Caki2 (cell line): ENCODE measurements around the gene NPTX1. TPM values are rescaled to one million over a fixed set of nuclear protein-coding genes. Genes with fewer than 3 reads are reported as not detected.

Experiments used
- DNase-seq: peaks from one replicate; pipeline ENCODE4 v3.0.0-alpha.2; 2015; ENCODE audit warnings: low read depth
- in situ Hi-C: cut with HindIII; loops from 2 replicates; pipeline ENCODE4 v1.10.0; 2016; ENCODE audit warnings: low sequenced_read_pairs, low pct_unique_long_range_greater_than_20kb, mixed read lengths
- total RNA-seq: library from RNA; depleted of rRNA; stranded (reverse); fragments of >200 nt; shearing (Covaris generic); gene quantifications from 2 replicates; pipeline ENCODE4 v1.2.3, GENCODE V29; 2014; ENCODE audit warnings: low replicate concordance

The NPTX1 gene
- total RNA-seq, 1 experiment from 2014 or later = not detected

DNA sequence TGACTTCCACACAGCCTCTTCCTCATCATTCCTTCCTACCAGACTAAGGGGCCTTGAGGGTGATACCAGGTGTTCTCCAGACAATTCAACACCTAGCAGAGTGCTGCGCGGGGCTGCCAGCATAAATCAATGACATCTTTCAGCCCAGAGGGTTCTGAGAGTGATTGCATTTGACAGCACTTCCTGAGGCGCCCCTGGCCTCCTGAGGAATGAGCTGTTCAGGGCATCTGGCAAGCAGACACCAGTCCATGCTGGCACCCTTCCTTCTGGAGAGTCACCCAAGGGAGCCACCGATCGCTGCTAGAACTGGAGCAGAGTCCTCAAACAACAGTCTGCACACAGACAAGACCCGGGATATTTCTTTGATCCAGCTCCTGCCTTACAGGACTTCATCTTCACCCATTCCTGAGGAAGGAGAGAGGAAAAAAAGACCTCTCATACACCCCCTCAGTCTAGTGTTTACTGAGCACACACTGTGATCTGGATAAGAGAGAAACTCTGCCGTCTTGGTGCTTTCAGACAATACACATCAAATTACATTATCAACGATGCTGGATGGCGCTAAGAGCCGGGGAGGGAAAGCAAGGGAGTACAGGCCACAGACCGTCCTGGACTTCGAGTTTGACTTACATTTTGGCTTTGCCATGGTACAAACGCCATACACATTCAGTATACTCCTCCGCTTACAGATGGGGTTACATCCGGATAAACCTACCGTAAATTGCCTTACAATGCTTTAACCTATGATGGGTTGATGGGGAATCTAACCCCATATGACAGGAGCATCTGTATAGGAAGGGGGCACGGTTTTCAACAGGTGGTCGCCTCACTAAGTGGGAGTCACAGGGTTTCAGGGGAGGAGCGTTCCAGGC, 23.0 kb downstream of the NPTX1 start:
- no peak for DNase-seq
- in situ Hi-C loops = no loop called here

DNA sequence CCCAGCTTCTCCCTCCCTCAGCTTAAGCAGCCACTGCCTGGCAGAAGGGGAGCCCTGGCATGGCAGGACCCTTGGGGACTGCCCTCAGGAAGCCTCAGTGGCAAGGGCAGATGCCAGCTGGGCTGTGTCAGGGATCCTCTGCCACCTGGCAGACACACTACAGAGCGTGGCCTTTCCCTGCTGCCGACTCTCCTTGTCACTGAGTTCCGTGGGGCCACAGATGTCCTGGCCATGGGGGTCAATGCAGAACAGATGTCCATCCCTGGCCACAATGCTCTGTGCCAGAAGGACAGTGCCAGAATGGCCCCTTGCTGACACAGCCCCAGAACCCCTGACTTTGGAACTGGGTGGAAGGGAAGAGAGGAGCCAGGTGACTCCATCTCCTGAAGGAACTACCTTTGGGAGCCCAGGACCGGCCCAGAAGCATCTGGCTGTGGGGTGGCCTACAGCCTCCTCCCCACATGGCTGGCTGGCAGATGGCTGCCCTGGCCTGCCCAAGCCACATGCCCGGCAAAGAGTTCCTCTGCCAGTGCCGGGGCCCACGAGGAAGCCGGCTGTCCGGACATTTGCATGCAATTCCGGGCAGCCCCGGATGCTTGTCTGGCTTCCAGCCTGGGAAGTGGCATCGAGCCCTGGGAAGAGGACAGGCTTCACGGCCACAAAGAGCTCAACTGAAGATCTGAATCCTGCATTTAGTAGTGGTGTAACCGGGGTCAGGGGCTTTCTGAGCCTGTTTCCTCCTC, 24.1 kb downstream of the NPTX1 start:
- in situ Hi-C loops = no loop called here

DNA sequence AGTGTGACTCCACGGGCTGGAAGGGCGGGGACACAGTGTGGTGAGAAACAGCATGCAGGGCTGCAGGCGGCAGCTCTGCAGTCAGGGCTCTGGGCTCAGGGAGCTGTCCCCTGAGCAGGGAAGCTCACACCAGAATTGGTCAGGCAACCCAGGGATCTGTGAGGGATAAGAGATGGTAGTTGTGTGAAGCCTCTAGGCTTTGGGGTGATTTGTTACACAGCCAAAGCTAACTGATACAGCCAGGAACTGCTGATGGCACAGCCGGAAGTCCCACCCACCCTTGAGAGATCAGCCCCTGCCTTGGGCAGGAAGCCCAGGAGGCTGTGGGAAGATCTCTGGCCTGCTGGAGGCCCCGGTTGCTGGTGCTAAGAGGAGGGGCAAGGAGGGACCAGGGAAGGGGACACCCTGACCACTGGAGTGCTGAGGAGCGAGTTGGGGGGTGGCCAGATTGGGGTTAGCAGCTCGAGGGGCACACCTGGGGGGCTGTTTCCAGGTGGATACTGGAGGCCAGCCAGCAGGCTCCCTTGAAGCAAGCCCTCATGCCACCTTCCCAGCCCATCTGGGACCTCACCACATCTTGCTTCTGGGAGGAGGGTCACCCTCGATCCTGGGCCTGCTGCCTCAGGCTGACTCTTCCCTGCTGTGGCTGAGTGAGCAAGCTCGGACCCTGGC, 25.2 kb downstream of the NPTX1 start:
- DNase-seq = no peak
- in situ Hi-C loops = no loop called here

More for the DNA sequence above, 24.1 kb downstream of the NPTX1 start:
- no peak for DNase-seq

DNA sequence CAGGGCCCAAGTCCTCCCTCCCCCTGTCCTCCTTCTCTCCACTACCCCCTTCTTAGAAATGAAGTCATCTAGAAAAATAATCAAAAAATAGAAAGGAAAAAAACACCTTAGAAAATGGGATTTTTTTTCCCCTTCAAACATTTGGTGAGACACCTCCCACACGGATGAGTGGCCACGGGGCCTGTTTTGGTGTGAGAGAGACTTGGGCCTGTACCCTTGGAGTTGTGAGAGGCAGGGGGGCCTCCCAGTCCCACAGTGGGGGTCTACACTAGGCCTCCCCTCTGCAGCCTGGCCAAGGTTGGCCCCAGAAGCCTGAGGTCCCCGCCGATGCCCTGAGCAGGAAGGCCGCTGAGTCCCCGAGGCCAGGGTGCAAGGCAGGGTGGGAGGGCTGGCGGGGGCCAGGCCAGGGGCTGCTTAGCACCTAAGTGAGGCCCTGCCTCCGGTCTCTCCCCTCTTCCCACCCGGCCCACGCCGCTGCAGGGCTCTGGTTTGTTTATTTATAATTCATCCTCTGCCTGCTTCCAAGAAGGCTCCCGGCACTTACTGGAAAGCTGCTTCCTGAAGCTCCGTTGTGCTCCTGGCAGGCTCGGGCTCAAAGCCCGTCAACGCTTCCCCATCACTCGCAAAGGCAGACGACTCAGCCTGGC, 26.4 kb downstream of the NPTX1 start:
- no peak for DNase-seq
- in situ Hi-C loops = no loop called here

DNA sequence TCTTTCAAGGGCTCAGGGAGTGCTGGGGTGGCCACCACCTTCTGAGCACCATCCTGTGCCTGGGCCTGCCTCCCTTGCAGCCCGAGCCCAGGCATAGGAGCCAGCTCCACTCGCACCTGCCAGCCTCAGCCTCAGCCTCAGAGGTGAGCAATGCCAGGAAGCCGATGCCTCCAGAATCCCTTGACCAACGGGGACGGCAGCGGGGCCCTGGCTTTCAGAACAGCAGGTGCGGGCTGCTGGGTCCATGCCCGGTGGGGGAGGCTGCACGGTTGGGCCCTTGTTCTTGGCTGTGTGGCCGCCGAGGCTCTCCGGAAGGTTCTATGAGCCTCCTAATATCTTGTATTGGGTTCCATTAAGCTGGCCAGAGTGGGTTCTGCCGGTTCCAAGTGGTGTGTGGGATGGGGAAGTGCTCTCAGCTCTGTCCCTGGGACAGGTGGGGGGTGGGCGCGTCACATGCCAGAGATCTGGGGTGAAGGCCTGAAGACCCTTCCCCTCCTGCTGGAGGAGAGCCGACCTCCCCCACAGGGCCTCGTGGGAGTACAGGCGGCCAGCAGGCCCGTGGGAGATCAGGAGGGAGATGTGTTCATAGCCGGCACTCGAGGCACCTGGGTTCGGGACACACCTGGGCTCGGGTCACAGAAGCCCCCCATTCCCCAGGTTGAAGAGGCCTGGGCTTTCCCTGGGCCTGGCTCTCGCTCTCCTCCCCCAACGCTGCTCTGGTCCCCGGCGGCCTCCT, 27.0 kb downstream of the NPTX1 start:
- in situ Hi-C loops = no loop called here
- DNase-seq = no peak

DNA sequence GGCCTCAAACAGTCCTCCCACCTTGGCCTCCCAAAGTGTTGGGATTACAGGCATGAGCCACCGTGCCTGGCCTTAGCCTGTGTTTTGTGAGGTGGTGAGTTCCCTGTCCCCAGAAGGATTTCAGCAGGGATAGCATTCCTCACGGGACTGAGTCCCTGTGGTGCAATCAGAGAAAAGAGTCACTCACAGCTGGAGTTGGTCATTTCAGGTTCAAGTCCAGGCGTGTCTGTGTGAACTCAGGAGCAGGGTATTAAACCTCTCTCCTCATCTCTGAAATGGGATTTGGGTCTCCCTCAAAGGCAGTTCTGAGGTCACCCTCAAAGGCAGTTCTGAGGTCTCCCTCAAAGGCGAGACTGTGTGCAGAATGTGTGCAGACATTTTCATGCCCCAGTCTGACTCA, 28.6 kb downstream of the NPTX1 start:
- in situ Hi-C loops = no loop called here
- no peak for DNase-seq

DNA sequence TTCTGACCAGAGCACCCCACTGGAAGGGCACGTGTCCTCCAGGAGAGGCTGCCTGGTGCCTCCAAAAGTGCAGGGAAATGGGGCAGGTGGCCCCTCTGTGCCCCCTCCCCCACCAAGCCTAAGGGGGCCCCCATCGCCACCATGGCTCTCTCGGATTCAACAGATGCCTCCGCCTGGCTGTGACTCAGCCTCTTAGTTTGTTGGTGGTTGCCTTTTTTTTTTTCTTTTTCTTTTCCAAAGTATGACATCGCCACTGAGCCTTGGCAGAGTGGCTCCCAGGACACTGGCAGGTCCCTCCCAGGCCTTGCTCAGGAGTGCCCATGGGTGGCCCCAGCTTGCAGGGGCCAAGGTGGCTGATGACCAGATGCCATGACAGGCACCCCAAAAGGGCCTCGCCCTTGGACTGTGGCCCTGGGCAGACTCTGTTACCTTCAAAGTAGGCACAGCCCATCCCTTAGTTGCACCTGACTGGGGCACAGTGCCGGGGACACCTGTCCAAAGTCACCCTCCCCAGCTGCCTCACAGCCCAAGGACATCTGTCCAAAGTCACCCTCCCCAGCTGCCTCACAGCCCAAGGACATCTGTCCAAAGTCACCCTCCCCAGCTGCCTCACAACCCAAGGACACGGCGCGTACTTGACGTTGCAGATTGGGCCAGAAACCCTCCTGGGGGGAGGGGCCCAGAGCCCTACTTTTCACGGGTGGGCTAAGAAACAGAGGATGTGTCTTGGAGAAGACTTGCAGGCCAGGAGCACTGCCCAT, 29.6 kb downstream of the NPTX1 start:
- in situ Hi-C loops = no loop called here
- DNase-seq = peak; percentile 50

DNA sequence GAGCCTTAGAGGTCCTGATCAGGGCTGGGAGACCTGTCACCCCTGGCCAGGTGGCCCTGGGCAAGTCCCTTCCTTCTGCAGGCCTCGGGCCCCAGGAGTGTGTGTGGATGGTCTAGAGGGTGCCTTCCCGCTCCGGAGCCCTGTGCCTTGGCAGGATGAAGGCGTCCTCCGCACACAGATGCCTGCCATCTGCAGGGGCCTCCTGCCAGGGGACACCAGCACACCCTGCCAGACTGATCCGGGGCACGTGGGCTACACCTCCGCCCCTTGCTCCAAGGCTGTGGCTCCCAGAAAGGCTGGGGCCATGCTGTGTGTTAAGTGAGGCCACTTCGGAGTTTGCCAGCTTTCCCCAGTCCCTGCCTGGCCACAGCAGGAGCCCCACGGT, 30.7 kb downstream of the NPTX1 start:
- DNase-seq = no peak
- in situ Hi-C loops = no loop called here

DNA sequence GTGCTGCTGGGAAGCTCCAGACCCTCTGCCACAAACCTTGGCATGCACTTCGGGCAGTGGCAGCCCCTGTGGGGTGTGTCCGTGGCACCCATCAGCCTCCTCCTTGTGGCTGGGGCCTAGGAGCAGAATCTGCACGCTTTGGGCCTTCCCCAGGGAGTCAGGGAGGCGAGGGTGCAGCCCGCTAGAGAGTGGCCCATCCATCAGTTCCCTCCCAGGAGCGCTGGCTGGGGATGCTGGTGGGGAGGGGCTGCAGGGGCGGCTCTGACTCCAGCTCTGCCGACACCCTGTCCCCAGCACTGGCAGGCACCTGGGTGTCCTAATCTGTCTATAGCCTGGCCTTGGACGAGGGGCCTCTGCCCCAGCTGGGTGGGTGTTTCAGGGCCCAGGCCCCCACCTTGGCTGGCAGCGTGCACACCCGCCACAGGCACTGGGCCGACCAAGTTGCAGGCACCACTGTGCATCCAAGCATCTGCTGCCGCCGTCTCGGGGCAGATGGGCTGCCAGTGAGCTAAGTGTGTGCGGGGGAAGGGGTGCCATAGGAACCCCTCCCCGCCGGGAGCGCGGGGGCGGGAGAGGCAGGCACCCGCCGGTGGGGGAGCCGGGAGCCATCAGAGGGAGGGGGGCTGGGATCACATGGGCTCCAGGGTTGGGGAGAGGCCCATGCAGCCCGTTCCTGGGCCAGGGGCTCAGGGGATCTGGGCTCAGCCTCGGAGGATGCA, 31.2 kb downstream of the NPTX1 start:
- no peak for DNase-seq
- in situ Hi-C loops = no loop called here

DNA sequence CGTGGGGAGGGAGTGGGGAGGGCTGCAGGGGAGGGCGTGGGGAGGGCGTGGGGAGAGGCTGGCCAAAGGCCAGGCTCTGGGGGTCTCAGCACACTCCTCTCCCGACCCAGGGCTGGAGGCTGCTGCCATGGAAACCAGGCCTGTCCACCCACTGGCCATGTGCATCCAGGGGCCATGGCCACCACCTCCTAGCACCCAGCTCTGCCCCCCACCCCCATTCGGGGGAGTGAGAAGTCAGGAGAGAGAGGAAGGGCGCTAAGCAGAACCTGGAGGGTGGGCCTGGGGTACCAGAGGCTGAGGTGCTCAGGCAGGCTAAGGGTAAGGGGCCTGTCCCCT, 31.8 kb downstream of the NPTX1 start:
- in situ Hi-C loops = no loop called here
- no peak for DNase-seq

DNA sequence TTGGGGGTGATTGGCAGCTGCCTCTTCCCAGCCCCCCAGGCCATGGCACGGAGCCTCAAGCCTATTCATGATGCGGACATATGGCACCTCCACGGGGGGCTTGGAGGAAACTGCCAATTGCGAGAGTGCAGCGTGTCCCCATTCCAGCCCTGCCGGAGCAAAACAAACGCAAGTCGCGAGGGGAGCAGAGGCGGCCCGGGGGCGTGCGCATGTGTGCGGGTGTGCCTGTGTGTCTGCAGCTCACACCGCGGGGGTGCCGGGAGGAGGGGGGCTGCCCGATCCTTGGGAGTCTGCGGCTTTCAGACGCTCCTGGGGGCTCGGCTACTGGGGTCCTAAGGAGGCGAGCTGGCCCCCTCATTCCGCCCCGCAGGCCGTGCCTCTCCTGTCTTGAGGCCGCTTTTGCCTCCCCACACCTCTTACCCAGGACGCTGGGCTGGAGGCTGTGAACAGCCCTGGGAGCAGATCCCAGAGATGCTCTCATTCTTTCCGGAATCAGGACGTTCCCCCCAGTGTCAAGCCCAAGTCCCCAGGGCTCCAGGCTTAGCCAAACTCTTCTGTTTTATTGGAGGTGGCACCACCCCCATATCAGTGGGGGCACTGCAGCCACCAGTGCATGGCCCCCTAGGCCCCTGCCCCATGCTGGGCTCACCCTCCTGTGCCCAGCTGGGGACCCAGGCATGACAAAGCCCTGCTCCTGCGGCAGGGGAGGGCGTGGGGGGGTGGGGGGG, 32.3 kb downstream of the NPTX1 start:
- in situ Hi-C loops = no loop called here
- no peak for DNase-seq

DNA sequence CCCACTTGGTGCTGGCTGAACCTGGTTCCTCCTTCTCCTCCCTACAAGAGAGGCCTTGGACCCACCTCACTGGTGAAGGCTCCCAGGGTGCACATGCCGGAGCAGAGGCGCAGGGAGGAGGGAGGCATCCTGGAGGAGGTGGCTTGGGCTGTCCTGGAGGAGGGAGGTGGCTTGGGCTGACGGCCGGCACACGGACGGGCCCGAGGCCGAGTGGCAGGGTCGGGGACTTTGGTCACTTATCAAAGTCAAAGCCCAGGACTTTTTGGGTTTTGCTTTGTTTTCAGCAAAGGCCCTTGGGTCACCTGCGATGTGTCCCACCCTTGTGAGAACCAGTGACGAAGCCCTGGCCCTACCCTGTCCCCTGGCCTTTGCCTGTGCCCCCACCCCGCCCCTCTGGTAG, 32.9 kb downstream of the NPTX1 start:
- in situ Hi-C loops = no loop called here
- no peak for DNase-seq

DNA sequence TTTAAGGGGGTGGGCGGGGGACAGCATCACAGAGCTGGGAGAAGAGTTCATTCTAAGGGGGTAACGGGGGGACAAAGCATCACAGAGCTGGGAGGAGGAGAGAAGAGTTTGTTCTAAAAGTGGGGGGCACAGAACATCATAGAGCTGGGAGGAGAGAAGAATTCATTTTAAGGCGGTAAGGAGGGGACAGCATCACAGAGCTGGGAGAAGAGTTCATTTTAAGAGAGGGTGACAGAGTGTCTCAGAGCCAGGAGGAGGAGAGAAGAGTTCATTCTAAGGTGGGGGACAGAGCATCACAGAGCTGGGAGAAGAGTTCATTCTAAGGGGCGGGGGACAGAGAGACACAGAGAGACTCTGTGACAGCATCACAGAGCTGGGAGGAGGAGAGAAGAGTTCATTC, 33.6 kb downstream of the NPTX1 start:
- DNase-seq = no peak
- in situ Hi-C loops = no loop called here

DNA sequence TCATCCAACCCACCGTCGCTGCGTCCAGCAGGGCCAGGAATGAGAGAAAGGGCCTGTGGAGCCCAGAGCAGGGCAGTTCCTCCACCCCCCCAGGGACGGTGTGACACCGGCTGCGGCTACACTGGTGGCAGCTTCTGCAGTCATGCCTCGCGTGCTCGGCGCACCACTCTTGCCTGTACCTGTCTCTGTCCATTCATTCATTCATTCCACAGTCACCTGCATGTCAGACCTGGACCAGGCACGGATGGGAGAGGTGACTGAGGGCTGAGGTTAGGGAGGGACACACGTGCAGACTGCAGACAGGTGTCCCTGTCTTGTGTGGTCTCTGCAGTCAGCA, 34.1 kb downstream of the NPTX1 start:
- no peak for DNase-seq
- in situ Hi-C loops = no loop called here

DNA sequence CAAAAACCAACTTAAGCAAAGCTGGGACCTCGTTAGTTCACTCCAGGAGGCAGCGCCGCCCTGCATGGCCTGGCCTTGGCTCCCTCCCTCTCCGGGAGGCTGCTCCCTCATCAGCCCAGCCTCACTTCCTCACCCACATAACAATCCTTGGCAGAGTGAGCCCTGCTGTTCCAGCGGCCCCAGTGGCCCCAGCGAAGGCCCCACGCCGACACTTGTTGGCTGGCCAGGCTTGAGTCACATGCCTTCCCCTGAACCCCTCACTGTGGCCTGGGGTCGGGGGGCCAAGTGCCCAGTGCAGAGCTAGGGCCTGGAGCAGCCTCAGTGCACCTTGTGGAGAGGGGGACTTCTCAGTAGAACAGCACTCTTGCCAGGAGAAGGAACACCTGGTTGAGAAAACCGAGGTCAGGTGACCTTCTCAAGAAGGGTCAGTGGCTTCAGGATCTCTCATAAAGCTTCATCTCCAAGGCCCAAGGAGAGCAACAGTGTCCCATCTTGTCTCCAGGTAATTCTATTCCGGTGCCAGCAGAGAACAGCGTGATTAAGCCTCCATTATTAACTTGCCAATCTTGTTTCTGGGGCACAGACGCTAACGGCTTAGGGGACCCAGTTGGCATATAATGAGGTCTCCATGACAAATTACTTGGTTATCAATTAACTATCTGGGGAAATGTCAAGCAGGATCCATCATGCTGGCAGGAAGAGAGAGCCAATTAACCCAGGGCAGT, 34.6 kb downstream of the NPTX1 start:
- in situ Hi-C loops = no loop called here
- no peak for DNase-seq

DNA sequence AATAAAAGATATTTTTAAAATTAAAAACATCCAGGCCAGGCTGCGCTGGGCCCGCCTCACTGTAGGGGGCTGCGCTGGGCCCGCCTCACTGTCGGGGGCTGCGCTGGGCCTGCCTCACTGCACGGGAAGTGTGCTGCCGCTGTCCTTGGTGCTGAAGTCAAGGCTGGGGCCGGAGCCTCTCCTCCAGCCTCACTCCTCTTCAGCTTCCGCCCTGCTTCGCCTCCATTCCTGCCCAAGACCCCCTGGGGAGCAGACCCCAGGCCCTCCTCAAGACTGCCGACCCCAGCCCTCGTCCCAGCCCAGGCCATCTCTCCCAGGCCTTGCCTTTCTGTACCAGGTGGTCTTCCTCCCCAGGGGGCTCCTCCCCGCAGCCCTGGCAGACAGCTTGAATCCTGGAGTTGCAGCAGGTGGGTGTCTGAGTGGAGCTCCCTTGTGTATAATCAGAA, 35.3 kb downstream of the NPTX1 start:
- in situ Hi-C loops = no loop called here
- DNase-seq = no peak
